ENCODE data around the gene DNAJC9. TPM values are rescaled to one million over a fixed set of nuclear protein-coding genes. Genes with fewer than 3 reads are reported as not detected.
A peak's percentile ranks its signal among the peaks of the same experiment; 100 is the strongest.

The DNAJC9 gene
- total RNA-seq, 1 experiment from 2014 or later, result 45.6 TPM

DNA sequence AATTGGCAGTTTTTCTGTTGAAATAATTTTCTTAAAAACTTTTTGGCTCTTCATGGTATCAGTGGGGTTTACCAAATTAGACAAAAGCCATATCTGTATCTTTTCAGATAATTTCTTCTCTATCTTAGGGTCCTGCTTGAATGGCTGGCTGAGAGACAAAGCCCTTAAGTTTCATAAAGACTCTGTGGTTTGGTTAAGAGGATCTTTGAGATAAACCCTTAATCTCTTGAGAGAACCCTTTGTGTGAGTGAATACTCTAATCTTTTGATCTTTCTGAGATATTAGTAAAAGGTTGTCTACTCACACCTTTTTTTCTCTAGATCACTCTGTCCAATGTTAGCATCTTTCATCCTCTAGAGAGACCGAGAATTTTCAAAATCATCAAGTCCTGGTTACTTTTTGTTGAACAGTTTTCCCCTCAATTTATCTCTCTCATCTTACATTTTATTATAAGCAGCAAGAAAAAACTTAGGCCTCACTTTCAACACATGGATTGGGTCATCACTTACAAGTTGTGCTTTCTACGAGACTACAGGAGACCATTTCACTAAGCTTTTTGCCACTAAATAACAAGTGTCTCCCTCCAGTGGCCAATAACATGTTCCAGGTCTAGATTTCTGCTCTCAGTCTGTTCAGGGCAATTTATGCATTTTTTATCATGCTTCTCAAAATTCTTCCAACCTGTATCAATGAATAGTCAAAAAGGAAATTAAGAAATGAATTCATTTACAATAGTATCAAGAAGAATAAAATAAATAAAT is 28.4 kb downstream of the DNAJC9 start:
- Histone ChIP-seq H4K20me1 (ENCODE audit: insufficient read depth) (no peaks in the 10 kb centered on the region), H3K9me3 (ENCODE audit: insufficient read depth, low read depth) (no peaks in the 10 kb centered on the region), H3K4me3 (no peak overlapping the region), H3K4me1 (replicated peaks; ENCODE audit: insufficient read depth) (no peaks in the 10 kb centered on the region), H3K36me3 (ENCODE audit: low read depth) (no peaks in the 10 kb centered on the region), H2AFZ (no peak overlapping the region), H3K79me2 (ENCODE audit: low read depth) (no peaks in the 10 kb centered on the region), H3K9me2 (ENCODE audit: insufficient read depth) (no peaks in the 10 kb centered on the region), H3K27ac (no peak overlapping the region), H3K27me3 (ENCODE audit: insufficient read depth, low read depth) (no peaks in the 10 kb centered on the region), H3K4me2 (no peak overlapping the region), H3F3A (ENCODE audit: insufficient read depth, low read depth) (no peaks in the 10 kb centered on the region)
- intact Hi-C loops (cut with micrococcal nuclease; ENCODE audit: unreplicated experiment), result no loop called here
- TF ChIP-seq, protein P1, sequence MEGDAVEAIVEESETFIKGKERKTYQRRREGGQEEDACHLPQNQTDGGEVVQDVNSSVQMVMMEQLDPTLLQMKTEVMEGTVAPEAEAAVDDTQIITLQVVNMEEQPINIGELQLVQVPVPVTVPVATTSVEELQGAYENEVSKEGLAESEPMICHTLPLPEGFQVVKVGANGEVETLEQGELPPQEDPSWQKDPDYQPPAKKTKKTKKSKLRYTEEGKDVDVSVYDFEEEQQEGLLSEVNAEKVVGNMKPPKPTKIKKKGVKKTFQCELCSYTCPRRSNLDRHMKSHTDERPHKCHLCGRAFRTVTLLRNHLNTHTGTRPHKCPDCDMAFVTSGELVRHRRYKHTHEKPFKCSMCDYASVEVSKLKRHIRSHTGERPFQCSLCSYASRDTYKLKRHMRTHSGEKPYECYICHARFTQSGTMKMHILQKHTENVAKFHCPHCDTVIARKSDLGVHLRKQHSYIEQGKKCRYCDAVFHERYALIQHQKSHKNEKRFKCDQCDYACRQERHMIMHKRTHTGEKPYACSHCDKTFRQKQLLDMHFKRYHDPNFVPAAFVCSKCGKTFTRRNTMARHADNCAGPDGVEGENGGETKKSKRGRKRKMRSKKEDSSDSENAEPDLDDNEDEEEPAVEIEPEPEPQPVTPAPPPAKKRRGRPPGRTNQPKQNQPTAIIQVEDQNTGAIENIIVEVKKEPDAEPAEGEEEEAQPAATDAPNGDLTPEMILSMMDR (conservative IDR thresholded peaks at IDR 0.05), result peak; percentile 66
- TF ChIP-seq EZH2 (IDR thresholded peaks at IDR 0.05; ENCODE audit: low read depth), result no peak
- POLR2A ChIA-PET (ENCODE audit: unreplicated experiment), result interaction anchor here (0.6 kb wide), 1 partner anchor 122 kb away, joined by 3 read pairs; the partner anchor contains the start of gene P4HA1
- DNase-seq, result no peak
- BruUV-seq (replicated peaks), result no TSS peak
- CTCF ChIA-PET, result interaction anchor here (0.5 kb wide), 1 partner anchor 320 kb away, joined by 3 read pairs; no protein-coding TSS in a partner anchor

DNA sequence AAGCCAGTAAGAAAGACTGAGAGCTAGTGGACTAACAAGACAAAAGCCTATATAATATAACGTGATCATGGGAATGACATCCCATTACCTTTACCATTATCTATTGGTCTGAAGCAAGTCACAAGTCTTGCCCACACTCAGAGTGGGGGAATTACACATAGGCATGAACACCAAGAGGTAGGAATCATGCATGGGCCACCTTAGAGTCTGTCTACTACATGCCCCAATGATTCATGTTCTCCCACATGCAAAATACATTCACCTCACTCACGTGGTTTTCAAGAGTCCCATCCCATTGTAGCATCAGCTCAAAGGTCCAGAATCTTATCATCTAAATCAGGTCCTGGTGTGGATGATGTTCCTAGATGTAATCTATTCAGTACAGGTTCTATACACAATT is 29.4 kb downstream of the DNAJC9 start:
- no peak overlapping the region for H3K27ac ChIP-seq
- no peaks in the 10 kb centered on the region for H3K27me3 ChIP-seq (ENCODE audit: insufficient read depth, low read depth)
- no peaks in the 10 kb centered on the region for H3K9me2 ChIP-seq (ENCODE audit: insufficient read depth)
- no peaks in the 10 kb centered on the region for H3K79me2 ChIP-seq (ENCODE audit: low read depth)
- TF ChIP-seq EZH2 (IDR thresholded peaks at IDR 0.05; ENCODE audit: low read depth), result no peak
- TF ChIP-seq, protein P1 (conservative IDR thresholded peaks at IDR 0.05), result no peak
- H3K9me3 ChIP-seq (ENCODE audit: insufficient read depth, low read depth), result no peaks in the 10 kb centered on the region
- no peak overlapping the region for H3K4me3 ChIP-seq
- H2AFZ ChIP-seq, result no peak overlapping the region
- intact Hi-C loops (cut with micrococcal nuclease; ENCODE audit: unreplicated experiment), result no loop called here
- CTCF ChIA-PET, result no interaction called here
- no TSS peak for BruUV-seq (replicated peaks)
- POLR2A ChIA-PET (ENCODE audit: unreplicated experiment), result no interaction called here
- H3K36me3 ChIP-seq (ENCODE audit: low read depth), result no peaks in the 10 kb centered on the region
- H3F3A ChIP-seq (ENCODE audit: insufficient read depth, low read depth), result no peaks in the 10 kb centered on the region
- H4K20me1 ChIP-seq (ENCODE audit: insufficient read depth), result no peaks in the 10 kb centered on the region
- no peak for DNase-seq
- H3K4me2 ChIP-seq, result no peak overlapping the region
- no peaks in the 10 kb centered on the region for H3K4me1 ChIP-seq (replicated peaks; ENCODE audit: insufficient read depth)

DNA sequence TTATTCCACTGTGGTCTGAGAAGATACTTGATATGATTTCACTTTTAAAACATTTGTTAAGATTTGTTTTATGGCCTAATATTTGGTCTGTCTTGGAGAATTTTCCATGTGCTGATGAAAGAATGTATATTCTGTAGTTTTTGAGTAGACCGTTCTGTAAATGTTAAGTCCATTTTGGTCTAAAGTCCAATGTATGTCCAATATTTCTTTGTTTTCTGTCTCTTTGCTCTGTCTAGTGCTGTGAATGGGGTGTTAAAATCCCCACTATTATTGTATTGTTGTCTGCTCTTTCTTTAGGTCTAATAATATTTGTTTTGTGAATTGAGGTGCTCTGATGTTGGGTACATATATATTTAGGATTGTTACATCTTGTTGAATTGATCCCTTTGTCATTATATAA is 31.3 kb downstream of the DNAJC9 start:
- DNase-seq, result no peak
- intact Hi-C loops (cut with micrococcal nuclease; ENCODE audit: unreplicated experiment), result no loop called here
- Histone ChIP-seq H3K4me2 (no peak overlapping the region), H3K27me3 (ENCODE audit: insufficient read depth, low read depth) (no peaks in the 10 kb centered on the region), H2AFZ (no peak overlapping the region), H3F3A (ENCODE audit: insufficient read depth, low read depth) (no peaks in the 10 kb centered on the region), H3K36me3 (ENCODE audit: low read depth) (no peaks in the 10 kb centered on the region), H3K9me2 (ENCODE audit: insufficient read depth) (no peaks in the 10 kb centered on the region), H3K4me3 (no peak overlapping the region), H4K20me1 (ENCODE audit: insufficient read depth) (no peaks in the 10 kb centered on the region), H3K27ac (no peak overlapping the region), H3K9me3 (ENCODE audit: insufficient read depth, low read depth) (no peaks in the 10 kb centered on the region), H3K79me2 (ENCODE audit: low read depth) (no peaks in the 10 kb centered on the region), H3K4me1 (replicated peaks; ENCODE audit: insufficient read depth) (no peaks in the 10 kb centered on the region)
- ChIA-PET CTCF (no interaction called here), POLR2A (ENCODE audit: unreplicated experiment) (no interaction called here)
- TF ChIP-seq, protein P1 (conservative IDR thresholded peaks at IDR 0.05), result no peak
- TF ChIP-seq EZH2 (IDR thresholded peaks at IDR 0.05; ENCODE audit: low read depth), result no peak
- no TSS peak for BruUV-seq (replicated peaks)

Data from PC-9 (cell line).